PC-3 (cell line): ENCODE measurements around the gene NPW. TPM values are rescaled to one million over a fixed set of nuclear protein-coding genes. Genes with fewer than 3 reads are reported as not detected.

Experiments
- ATAC-seq: fragments of 200-7000 bp; cut with Tn5 transposase; 2 replicates; pipeline ENCODE4 v1.9.1; 2020; ENCODE audit warnings: mild to moderate bottlenecking, moderate library complexity
- BruUV-seq: library from RNA; stranded (reverse); fragments of 400-500 nt; replicated peaks from 2 replicates; lab custom pipeline; 2021; lab: Mats Ljungman, UMichigan
- CTCF ChIA-PET: fragments of 300-600 bp; sonication (Branson Sonifier 250); formaldehyde crosslinking; loops from one replicate; lab custom pipeline; 2022; ENCODE audit warnings: antibody characterized with exemption; lab: Charles Lee
- POLR2A ChIA-PET: fragments of 300-600 bp; sonication (Branson Sonifier 250); formaldehyde crosslinking; loops from one replicate; lab custom pipeline; 2022; ENCODE audit warnings: antibody characterized with exemption; ENCODE audit not compliant: unreplicated experiment; lab: Charles Lee
- DNase-seq: peaks from one replicate; pipeline ENCODE4 v3.0.0-alpha.2; 2015
- H2AFZ ChIP-seq: fragments of 300-600 bp; sonication (generic); 2 replicates; pipeline ENCODE4 v1.6.0; 2016; ENCODE audit warnings: antibody characterized with exemption, low read length
- H3F3A ChIP-seq: fragments of 300-600 bp; sonication (generic); one replicate; pipeline ENCODE4 v1.6.0; 2017; ENCODE audit warnings: antibody characterized with exemption, low read length, control low read depth, mild to moderate bottlenecking; ENCODE audit not compliant: unreplicated experiment
- H3K27ac ChIP-seq: fragments of 300-600 bp; sonication (generic); 2 replicates; pipeline ENCODE4 v1.5.1; 2016; ENCODE audit warnings: mild to moderate bottlenecking, low read length
- H3K27me3 ChIP-seq: fragments of 300-600 bp; sonication (generic); 2 replicates; pipeline ENCODE4 v1.6.1; 2016; ENCODE audit warnings: low read length, mixed read lengths
- H3K36me3 ChIP-seq: fragments of 300-600 bp; sonication (generic); 2 replicates; pipeline ENCODE4 v1.6.1; 2016; ENCODE audit warnings: low read depth, mixed run types, low read length, mixed read lengths
- H3K4me1 ChIP-seq: fragments of 300-600 bp; sonication (generic); 2 replicates; pipeline ENCODE4 v1.5.1; 2016; ENCODE audit warnings: low read length; ENCODE audit not compliant: insufficient read depth
- H3K4me2 ChIP-seq: fragments of 300-600 bp; sonication (generic); 2 replicates; pipeline ENCODE4 v1.6.0; 2016; ENCODE audit warnings: low read length
- H3K4me3 ChIP-seq: fragments of 300-600 bp; sonication (generic); 2 replicates; pipeline ENCODE4 v1.5.1; 2016; ENCODE audit warnings: mild to moderate bottlenecking, low read length, mixed read lengths
- H3K79me2 ChIP-seq: fragments of 300-600 bp; sonication (generic); 2 replicates; pipeline ENCODE4 v1.6.1; 2017; ENCODE audit warnings: low read length, mixed read lengths
- H3K9ac ChIP-seq: fragments of 300-600 bp; sonication (generic); 2 replicates; pipeline ENCODE4 v1.6.0; 2016; ENCODE audit warnings: mild to moderate bottlenecking, low read length
- H3K9me2 ChIP-seq: fragments of 300-600 bp; sonication (generic); replicated peaks from 2 replicates; pipeline ENCODE4 v1.6.1; 2016; ENCODE audit warnings: mixed run types, low read length, mixed read lengths
- H3K9me3 ChIP-seq: fragments of 300-600 bp; sonication (generic); 2 replicates; pipeline ENCODE4 v1.6.1; 2016; ENCODE audit warnings: low read length, mixed read lengths
- H4K20me1 ChIP-seq: fragments of 300-600 bp; sonication (generic); 2 replicates; pipeline ENCODE4 v1.6.1; 2016; ENCODE audit warnings: low read length, mixed read lengths
- CTCF ChIP-seq: fragments of 300-600 bp; sonication (generic); conservative IDR thresholded peaks from 2 replicates; pipeline ENCODE4 v1.5.1; 2017; ENCODE audit warnings: antibody characterized with exemption, low read depth, mild to moderate bottlenecking, low read length
- EZH2 ChIP-seq: fragments of 300-600 bp; sonication (generic); IDR thresholded peaks from one replicate; pipeline ENCODE4 v1.6.1; 2017; ENCODE audit warnings: antibody characterized with exemption, mild to moderate bottlenecking, low read length; ENCODE audit not compliant: unreplicated experiment
- EZH2phosphoT487 ChIP-seq: fragments of 300-600 bp; sonication (generic); IDR thresholded peaks from 2 replicates; pipeline ENCODE4 v1.6.1; 2018; ENCODE audit warnings: mild to moderate bottlenecking, antibody characterized with exemption, low read length, borderline replicate concordance
- intact Hi-C: fragments of 100-400 bp; cut with micrococcal nuclease; formaldehyde crosslinking; loops from 2 replicates; pipeline ENCODE4 v1.9.0; 2023
- total RNA-seq: library from RNA; depleted of rRNA; stranded (reverse); fragments of >200 nt; gene quantifications from 2 replicates; pipeline ENCODE4 v1.2.3, GENCODE V29; 2014

The NPW gene
- total RNA-seq, 1 experiment from 2014 or later: 3.8 TPM

GRCh38 chr16:2040787-2041522 lies 21.4 kb downstream of the NPW start:
- DNase-seq (peak; percentile 91), ATAC-seq (peak; percentile 60)
- Histone ChIP-seq H3K27me3 (no peaks in the 10 kb centered on the region), H4K20me1 (no peaks in the 10 kb centered on the region), H3F3A (no peaks in the 10 kb centered on the region), H3K9me3 (no peaks in the 10 kb centered on the region), H2AFZ (no peak overlapping the region), H3K9me2 (no peaks in the 10 kb centered on the region), H3K36me3 (no peaks in the 10 kb centered on the region; the same call in 1 of the 2 replicates), H3K4me1 (peaks cover 70% of the 10 kb centered on the region), H3K4me2 (peak overlapping the region; percentile 52), H3K79me2 (peaks cover 25% of the 10 kb centered on the region), H3K9ac (peak overlapping the region; percentile 89), H3K27ac (peak overlapping the region; percentile 100), H3K4me3 (no peak overlapping the region)
- CTCF ChIA-PET: interaction anchor here (0.5 to 1.0 kb wide), 3 partner anchors 18 to 111 kb away, joined by 3 to 20 read pairs (median 6); no protein-coding TSS in a partner anchor
- no peak for TF ChIP-seq CTCF
- TF ChIP-seq EZH2: no peak
- no peak for TF ChIP-seq EZH2phosphoT487
- BruUV-seq: TSS peak; percentile 40
- intact Hi-C loops: no loop called here
- POLR2A ChIA-PET: no interaction called here

- Histone ChIP-seq H3K9me2 (no peaks in the 10 kb centered on the region), H3K27ac (peak overlapping the region; percentile 100), H3K9ac (peak overlapping the region; percentile 51), H3K36me3 (no peaks in the 10 kb centered on the region; the same call in 1 of the 2 replicates), H3K79me2 (peaks cover 25% of the 10 kb centered on the region), H3K4me3 (no peak overlapping the region), H3K4me1 (peaks cover 75% of the 10 kb centered on the region), H3F3A (no peaks in the 10 kb centered on the region), H3K27me3 (no peaks in the 10 kb centered on the region), H3K4me2 (no peak overlapping the region), H4K20me1 (no peaks in the 10 kb centered on the region), H2AFZ (no peak overlapping the region), H3K9me3 (no peaks in the 10 kb centered on the region)
- ChIA-PET POLR2A (interaction anchor here (0.7 kb wide), 1 partner anchor 9 kb away, joined by 3 read pairs; no protein-coding TSS in a partner anchor), CTCF (no interaction called here)
- no TSS peak for BruUV-seq
- DNase-seq (no peak), ATAC-seq (no peak)
- TF ChIP-seq EZH2: no peak
- no peak for TF ChIP-seq CTCF
- intact Hi-C loops: no loop called here
These were observed 22.8 kb downstream of the NPW start for GRCh38 chr16:2042171-2042985.
